ENCODE data around the gene PSTPIP1.

The PSTPIP1 gene

DNA sequence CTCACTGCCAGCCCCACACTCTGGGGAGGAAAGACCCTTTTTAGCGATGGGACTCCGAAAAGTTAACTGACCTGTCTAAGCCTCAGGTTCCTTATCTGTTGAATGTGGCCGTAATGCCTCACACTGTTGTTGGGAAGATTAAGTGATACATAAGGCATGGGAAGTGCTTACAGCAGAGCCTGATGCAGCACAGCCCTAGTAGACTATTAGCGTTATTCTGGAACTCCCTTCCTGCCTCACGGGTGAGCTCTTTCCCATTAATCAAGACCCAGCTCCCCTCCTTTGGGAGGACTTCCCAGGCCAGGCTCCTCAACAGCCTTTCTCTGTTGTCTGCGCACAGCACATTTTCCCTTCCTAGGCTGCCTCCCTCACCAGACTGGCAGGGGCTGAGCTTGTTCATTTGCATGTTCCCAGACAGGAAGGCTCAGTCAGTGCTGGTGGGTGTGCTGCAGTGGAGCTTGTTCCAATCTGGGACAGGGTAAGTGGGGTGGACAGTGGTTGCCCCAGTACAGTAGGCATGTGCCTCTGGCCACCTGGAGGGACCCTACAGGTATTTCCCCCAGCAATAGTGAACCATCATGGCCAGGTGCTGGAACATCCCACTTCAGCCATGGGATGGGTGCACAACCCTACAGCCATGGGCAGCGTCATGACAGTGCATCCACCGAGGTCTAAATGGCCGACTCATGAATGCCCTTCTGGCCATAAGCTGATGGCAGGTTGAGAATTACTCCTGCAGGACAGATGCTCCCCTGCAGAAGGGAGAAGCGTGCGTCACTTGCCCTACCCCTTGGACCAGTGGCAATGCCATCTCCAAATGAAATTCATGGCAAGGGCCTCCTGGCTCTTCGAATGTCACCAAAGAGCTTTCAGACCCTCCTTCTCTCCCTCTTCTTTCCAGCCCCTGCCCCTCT, 5.8 kb upstream of the PSTPIP1 start:
- ChIA-PET POLR2A (no interaction called here), CTCF (no interaction called here)
- DNase-seq (ENCODE audit: low read depth, low spot score): no peak

DNA sequence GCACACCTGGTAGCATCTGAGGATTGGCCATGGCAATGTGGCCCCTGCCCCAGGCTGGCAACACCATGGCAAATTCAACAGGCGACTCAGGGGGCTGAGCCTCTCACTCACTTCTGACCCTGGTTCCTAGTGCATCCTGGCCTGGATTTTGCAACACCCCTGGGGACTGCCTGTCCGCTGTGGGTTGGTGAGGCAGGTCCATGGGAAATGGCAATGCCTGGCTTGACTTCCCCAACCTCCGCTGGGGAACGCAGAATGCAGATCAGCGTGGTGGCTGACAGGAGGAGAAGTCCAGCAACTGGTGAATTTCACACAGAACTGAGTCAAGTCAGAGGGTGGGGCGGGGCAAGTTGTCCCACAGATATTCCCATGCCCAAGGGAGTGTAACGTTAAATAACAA, 3.9 kb upstream of the PSTPIP1 start:
- ChIA-PET CTCF (no interaction called here), POLR2A (no interaction called here)
- TF ChIP-seq, protein P1, sequence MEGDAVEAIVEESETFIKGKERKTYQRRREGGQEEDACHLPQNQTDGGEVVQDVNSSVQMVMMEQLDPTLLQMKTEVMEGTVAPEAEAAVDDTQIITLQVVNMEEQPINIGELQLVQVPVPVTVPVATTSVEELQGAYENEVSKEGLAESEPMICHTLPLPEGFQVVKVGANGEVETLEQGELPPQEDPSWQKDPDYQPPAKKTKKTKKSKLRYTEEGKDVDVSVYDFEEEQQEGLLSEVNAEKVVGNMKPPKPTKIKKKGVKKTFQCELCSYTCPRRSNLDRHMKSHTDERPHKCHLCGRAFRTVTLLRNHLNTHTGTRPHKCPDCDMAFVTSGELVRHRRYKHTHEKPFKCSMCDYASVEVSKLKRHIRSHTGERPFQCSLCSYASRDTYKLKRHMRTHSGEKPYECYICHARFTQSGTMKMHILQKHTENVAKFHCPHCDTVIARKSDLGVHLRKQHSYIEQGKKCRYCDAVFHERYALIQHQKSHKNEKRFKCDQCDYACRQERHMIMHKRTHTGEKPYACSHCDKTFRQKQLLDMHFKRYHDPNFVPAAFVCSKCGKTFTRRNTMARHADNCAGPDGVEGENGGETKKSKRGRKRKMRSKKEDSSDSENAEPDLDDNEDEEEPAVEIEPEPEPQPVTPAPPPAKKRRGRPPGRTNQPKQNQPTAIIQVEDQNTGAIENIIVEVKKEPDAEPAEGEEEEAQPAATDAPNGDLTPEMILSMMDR (IDR thresholded peaks at IDR 0.05; ENCODE audit: insufficient read depth, low read length, missing control alignments): no peak
- H3K4me3 ChIP-seq (ENCODE audit: low read depth, low read length): no peak overlapping the region
- DNase-seq (ENCODE audit: low read depth, low spot score): no peak

More for the DNA sequence above, 5.8 kb upstream of the PSTPIP1 start:
- TF ChIP-seq, protein P1 (IDR thresholded peaks at IDR 0.05; ENCODE audit: insufficient read depth, low read length, missing control alignments): no peak
- no peak overlapping the region for H3K4me3 ChIP-seq (ENCODE audit: low read depth, low read length)

DNA sequence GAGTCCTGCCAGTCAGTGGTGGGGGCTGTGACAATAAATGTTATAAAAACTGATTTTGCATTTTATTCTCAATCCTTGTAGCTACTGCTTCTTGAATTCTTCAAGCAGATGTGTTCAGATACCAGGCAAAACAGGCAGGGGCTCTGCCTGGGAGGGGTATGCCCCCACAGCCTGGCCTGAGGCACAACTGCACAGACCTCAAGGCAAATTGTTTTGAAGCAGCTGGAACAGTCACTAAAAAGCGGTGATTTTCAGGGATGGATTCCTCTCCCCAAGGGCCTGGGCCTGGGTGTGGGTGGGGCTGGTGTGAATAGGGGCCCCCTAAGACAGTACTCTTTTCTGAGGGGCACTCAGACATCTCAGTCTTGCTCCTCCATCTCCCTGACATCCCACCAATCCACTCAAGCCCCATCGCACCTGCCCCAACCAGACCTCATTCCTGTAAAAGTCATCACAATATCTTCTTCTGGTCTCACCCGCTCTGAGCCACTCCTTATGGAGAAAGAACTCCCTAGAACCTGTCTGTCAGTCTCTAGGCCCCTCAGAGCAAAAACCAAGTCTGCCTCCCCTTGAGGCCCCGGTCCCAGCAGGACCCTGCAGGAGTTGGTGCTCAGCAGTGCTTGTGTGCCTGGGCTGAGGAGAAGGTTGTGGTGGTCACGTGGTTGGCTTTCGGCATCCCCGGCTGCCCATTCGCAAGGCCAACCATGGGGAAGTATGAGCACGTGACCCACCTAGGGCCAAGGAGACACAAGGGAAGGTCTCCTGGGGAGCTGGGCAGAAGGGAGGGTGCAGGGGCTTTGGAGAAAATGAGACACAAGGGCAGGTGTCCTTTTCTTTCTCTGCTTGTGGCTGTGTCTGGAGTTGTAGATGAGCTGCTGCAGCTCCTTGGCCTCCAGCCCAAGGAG, 2.9 kb upstream of the PSTPIP1 start:
- no peak for DNase-seq (ENCODE audit: low read depth, low spot score)
- ChIA-PET POLR2A (no interaction called here), CTCF (no interaction called here)
- H3K4me3 ChIP-seq (ENCODE audit: low read depth, low read length): no peak overlapping the region
- TF ChIP-seq, protein P1 (IDR thresholded peaks at IDR 0.05; ENCODE audit: insufficient read depth, low read length, missing control alignments): no peak

DNA sequence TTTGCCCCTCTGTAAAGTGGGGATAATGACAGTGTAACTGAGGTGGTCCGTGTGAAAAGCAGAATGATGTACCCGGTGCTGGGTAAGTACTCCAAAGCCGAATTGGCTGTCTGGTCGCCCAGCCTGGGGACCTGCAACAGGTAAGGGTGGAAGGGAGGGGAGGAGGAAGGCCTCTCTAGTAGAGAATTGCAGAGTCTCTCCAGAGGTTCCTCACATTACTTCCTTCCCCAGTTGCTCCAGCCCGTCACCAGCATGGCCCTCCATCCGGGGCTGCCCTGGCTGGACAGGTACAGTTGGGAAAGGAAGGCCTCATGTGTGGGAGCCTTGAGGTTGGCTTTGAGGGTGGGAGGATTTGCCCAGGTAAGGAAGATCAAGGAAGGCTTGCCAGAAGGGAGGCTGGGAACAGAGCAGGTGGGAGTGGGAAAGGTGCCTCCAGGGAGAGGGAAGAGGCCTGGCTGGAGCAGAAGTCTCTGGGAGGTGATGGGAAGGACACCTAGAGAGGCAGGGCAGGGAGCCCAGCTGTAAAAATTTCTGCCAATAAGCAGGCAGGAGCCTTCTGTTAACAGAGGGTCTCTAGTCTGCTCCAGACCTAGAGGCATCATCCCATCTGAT, 1.7 kb upstream of the PSTPIP1 start:
- no peak for DNase-seq (ENCODE audit: low read depth, low spot score)
- TF ChIP-seq, protein P1 (IDR thresholded peaks at IDR 0.05; ENCODE audit: insufficient read depth, low read length, missing control alignments): no peak
- POLR2A ChIA-PET: no interaction called here
- CTCF ChIA-PET: no interaction called here
- no peak overlapping the region for H3K4me3 ChIP-seq (ENCODE audit: low read depth, low read length)

DNA sequence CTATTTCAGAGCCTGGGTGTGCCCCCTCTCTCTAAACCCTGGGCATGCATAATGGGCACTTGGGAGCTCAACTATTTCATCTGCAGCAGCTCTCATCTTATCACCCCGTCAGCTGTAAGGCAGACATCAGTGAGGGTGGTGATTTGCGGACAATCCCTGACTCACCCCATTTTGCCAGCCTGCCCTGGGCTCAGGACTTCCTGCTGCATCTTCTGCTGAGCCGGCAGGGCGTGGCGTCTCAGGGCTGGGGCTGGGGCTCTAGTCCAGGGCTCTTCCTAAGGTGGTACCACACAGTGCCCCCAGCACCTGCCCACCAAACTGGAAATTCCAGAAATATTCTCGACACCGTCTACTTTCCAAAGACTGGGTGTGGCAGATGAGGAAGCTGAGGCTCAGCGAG, 925 bp upstream of the PSTPIP1 start:
- no peak overlapping the region for H3K4me3 ChIP-seq (ENCODE audit: low read depth, low read length)
- no peak for DNase-seq (ENCODE audit: low read depth, low spot score)
- POLR2A ChIA-PET: no interaction called here
- CTCF ChIA-PET: no interaction called here
- TF ChIP-seq, protein P1 (IDR thresholded peaks at IDR 0.05; ENCODE audit: insufficient read depth, low read length, missing control alignments): no peak

DNA sequence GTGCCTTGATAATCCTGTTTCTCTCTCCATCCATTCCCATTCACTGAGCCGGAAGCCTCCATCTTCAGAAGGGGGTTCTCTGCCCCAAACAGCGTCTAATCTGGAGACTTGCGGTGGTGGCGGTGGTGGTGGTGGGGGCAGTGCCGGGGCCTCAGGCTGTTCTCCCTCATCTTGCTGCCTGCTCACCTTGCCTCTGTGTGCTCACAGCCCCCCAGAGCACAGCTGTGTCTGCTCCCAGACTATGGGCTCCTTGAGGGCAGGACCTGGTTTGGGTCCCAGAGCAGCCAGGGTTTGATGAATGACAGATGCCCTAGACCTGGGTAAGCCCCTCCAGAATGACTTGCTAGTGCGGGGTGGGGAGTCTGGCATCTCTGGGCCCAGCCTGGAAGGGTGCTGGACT, 430 bp upstream of the PSTPIP1 start:
- ChIA-PET POLR2A (no interaction called here), CTCF (no interaction called here)
- TF ChIP-seq, protein P1 (IDR thresholded peaks at IDR 0.05; ENCODE audit: insufficient read depth, low read length, missing control alignments): no peak
- no peak for DNase-seq (ENCODE audit: low read depth, low spot score)
- H3K4me3 ChIP-seq (ENCODE audit: low read depth, low read length): no peak overlapping the region

Measured in AG04449 (cell line).